Small intestine (tissue), 7 donors: ENCODE measurements around the gene SYT12. TPM values are rescaled to one million over a fixed set of nuclear protein-coding genes. Genes with fewer than 3 reads are reported as not detected.
A peak's percentile ranks its signal among the peaks of the same experiment; 100 is the strongest.

Experiments used
- DNase-seq, 2 donors: peaks; one replicate each; pipeline versions ENCODE4 v3.0.0 to v3.0.0-alpha.2; 2013
- FAIRE-seq: peaks from 2 replicates; lab custom pipeline; 2012; peaks lifted over from hg19 to GRCh38; lab: Jason Lieb, UNC
- H3K27ac ChIP-seq, 3 donors: one replicate each; pipeline ENCODE4 v1.5.1; 2013; ENCODE audit warnings: low read length in 2 of 3, mild to moderate bottlenecking in 2 of 3, control low read depth in 1 of 3, inconsistent platforms in 1 of 3, low read depth in 1 of 3, moderate library complexity in 1 of 3
- H3K27me3 ChIP-seq, 3 donors: one replicate each; pipeline ENCODE4 v1.6.1; 2013; ENCODE audit warnings: low read length in 3 of 3, inconsistent platforms in 1 of 3; ENCODE audit not compliant: control insufficient read depth in 3 of 3, insufficient read depth in 3 of 3
- H3K36me3 ChIP-seq, 3 donors: one replicate each; pipeline ENCODE4 v1.6.1; 2013; ENCODE audit warnings: low read length in 3 of 3, inconsistent platforms in 1 of 3, low read depth in 1 of 3, mild to moderate bottlenecking in 1 of 3, moderate library complexity in 1 of 3; ENCODE audit not compliant: control insufficient read depth in 3 of 3, insufficient read depth in 2 of 3
- H3K4me1 ChIP-seq, 3 donors: one replicate each; pipeline ENCODE4 v1.6.1; 2013; ENCODE audit warnings: low read length in 2 of 3, inconsistent platforms in 1 of 3, low read depth in 1 of 3, mild to moderate bottlenecking in 1 of 3, moderate library complexity in 1 of 3; ENCODE audit not compliant: control insufficient read depth in 3 of 3, insufficient read depth in 2 of 3
- H3K4me3 ChIP-seq, 3 donors: one replicate each; pipeline ENCODE4 v1.5.1; 2013; ENCODE audit warnings: low read length in 3 of 3, control low read depth in 1 of 3, inconsistent platforms in 1 of 3, low read depth in 1 of 3, mild to moderate bottlenecking in 1 of 3, moderate library complexity in 1 of 3
- H3K9me3 ChIP-seq, 2 donors: one replicate each; pipeline ENCODE4 v1.6.1; 2013; ENCODE audit warnings: low read depth in 1 of 2, low read length in 1 of 2; ENCODE audit not compliant: control insufficient read depth in 2 of 2, insufficient read depth in 1 of 2
- WGBS, 3 donors: extraction: QIAGEN DNeasy Blood & Tissue Kit; methylation state at CpG; one replicate each; pipeline ENCODE4 v1.1.7; 2013; 5-methylcytosine and 5-hydroxymethylcytosine counted together
- polyA plus RNA-seq, 4 donors: library from polyadenylated mRNA; stranded (reverse) in 3 of 4; unstranded in 1 of 4; fragments of 200-250 nt in 3 of 4; fragments of 120-200 nt in 1 of 4; gene quantifications; one replicate each; pipeline versions ENCODE4 v1.2.1 to v1.2.3, GENCODE V29; 2013
- donor health status: healthy with polysubstance abuse.
- donor health status: control.
- donor health status: control.
- donor health status: Bipolar disorder and iron deficiency.
- donor health status: healthy.

The SYT12 gene
- polyA plus RNA-seq, 4 donors = 0.01 to 3.1 (median 0.25) TPM

DNA sequence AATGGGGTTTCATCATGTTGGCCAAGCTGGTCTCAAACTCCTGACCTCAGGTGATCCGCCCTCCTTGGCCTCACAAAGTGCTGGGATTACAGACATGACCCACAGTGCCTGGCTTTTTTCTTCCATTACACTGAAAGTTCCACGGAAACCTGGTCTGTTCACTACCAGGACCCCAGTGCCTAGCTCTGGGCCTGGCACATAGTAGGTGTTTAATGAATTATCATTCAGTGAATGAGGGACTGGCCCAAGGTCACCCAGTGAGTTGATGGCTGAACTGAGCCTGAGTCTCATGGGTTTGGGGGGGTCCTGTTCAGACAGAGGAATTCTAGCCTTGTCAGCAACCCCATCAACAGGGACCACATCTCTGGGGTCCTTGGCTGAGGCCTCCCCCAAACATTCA lies 44.7 kb upstream of the SYT12 start:
- Histone ChIP-seq H3K36me3 (peaks cover 0 to 17% (median 0%) of the 10 kb centered on the region in 3 donors), H3K27me3 (no peaks in the 10 kb centered on the region), H3K4me3 (no peak overlapping the region), H3K9me3 (peaks cover 0 to 27% of the 10 kb centered on the region in 2 donors), H3K4me1 (peaks cover 0 to 16% (median 3%) of the 10 kb centered on the region in 3 donors), H3K27ac (no peak overlapping the region)
- FAIRE-seq (no peak), DNase-seq (no peak)
- 83 to 96% (median 95%) methylated on average over 2 of the region's 2 CpGs for WGBS, 3 donors

DNA sequence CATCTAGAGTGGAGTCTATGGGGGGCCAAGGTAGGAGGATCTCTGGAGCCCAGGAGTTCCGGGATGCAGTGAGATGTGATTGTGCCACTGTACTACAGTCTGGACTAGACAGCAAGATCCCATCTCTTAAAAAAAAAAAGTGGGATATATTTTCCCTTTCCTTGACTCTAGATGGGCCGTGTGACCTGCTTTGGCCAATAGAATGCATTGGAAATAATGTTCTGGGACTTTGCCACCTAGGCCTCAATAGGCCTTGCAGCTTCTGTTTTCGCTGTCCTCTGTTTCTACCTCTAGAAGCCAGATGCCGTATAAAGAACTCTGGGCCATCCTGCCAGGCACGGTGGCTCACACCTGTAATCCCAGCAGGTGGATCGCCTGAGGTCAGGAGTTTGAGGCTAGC lies 44.2 kb upstream of the SYT12 start:
- H3K9me3 ChIP-seq = peaks cover 0 to 30% of the 10 kb centered on the region in 2 donors
- H3K4me1 ChIP-seq = peaks cover 0 to 16% (median 3%) of the 10 kb centered on the region in 3 donors
- 94 to 96% (median 96%) methylated on average over 6 of the region's 6 CpGs for WGBS, 3 donors
- H3K4me3 ChIP-seq = no peak overlapping the region
- H3K36me3 ChIP-seq = peaks cover 0 to 17% (median 0%) of the 10 kb centered on the region in 3 donors
- DNase-seq (no peak), FAIRE-seq (no peak)
- no peak overlapping the region for H3K27ac ChIP-seq
- H3K27me3 ChIP-seq = no peaks in the 10 kb centered on the region

DNA sequence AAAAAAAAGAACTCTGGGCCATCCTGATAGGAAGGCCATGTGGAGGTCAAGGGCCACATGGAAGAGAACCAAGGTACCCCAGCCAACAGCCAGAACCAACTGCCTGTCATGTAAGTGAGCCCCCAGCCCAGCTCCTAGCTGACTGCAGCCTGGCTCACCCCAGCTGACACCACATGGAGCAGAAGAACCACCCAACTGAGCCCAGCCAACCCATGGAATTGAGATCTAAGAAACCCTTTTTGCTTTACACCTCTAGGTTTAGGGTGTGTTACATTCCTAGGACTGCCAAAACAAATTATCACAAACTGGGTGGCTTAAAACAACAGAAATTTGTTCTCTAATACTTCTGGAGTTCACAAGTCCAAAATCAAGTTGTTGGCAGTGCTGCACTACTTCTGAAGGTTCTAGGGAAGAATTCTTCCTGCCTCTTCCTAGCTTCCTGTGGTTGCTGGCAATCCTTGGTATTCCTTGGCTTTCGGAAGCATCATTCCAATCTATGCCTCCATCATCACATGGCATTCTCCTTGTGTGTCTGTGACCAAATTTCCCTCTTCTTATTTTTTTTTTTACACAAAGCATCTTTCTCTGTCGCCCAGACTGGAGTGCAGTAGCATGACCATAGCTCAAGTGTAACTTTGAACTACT lies 43.5 kb upstream of the SYT12 start:
- H3K36me3 ChIP-seq = peaks cover 0 to 17% (median 0%) of the 10 kb centered on the region in 3 donors
- FAIRE-seq (no peak), DNase-seq (no peak)
- no peaks in the 10 kb centered on the region for H3K27me3 ChIP-seq
- 92 to 94% (median 93%) methylated on average over 2 of the region's 2 CpGs for WGBS, 3 donors
- peaks cover 0 to 9% (median 3%) of the 10 kb centered on the region in 3 donors for H3K4me1 ChIP-seq
- H3K27ac ChIP-seq = no peak overlapping the region
- no peak overlapping the region for H3K4me3 ChIP-seq
- H3K9me3 ChIP-seq = peaks cover 0 to 30% of the 10 kb centered on the region in 2 donors

DNA sequence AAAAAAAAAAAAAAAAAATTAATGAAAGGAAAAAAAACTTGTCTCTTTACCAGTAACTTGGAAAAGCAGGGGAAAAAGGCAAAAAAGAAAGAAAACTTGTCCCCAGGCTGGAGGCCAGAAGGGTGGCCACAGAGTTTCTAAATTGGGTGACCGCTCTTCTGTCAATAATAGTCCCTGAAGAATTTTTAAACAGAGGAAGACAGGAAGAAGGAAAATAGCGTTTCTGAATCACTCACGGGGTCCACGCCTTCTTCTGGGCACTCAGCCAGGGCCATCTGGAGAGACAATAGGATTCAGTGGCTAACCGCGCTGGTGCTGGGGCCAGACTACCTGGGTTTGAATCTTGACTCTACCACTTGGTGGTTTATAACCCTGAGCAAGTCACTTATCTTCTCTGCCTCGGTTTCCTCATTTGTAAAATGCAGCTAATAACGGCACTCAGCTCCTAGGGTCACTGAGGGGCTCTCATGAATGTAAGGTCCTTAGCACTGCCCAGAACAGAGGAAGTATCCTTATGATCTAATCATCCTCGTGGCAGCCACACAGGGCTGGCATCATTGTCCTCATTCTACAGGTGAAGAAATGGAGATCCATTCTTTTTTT lies 40.9 kb upstream of the SYT12 start:
- peaks cover 0 to 7% (median 0%) of the 10 kb centered on the region in 3 donors for H3K36me3 ChIP-seq
- FAIRE-seq = no peak

DNA sequence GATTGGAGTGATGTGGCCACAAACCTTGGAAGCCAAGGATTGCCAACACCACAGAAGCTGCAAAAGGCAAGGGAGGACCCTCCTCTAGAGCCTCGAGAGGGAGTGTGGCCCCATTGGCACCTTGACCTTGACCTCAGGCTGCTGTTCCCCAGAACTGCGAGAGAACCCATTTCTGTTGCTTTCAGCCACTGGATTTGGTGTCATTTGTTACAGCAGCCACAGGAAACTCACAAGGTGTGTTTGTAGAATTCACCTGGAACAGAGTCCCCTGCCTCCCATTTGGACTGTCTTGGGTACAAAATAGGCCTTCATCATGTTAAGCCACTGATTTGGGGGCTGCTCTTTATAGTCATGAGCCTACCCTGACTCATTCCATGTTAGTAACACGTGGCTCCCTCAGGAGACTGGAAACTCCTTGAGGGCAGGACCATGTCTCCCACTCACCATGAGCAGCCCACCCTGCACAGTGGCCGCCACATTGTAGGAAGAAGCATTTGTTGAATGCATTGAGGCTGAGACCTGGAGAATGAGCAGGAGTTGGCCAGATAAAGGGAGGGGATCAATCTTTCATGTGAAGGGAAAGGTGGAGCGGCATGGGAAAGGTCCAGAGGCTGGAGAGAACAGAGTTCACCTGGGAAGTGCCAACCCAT lies 39.5 kb upstream of the SYT12 start:
- DNase-seq (no peak), FAIRE-seq (no peak)
- no peak overlapping the region for H3K4me3 ChIP-seq
- H3K36me3 ChIP-seq = no peaks in the 10 kb centered on the region
- peak overlapping the region in 1 of 3 donors; percentile 22 for H3K27ac ChIP-seq
- WGBS, 3 donors = 76 to 86% (median 82%) methylated on average over 5 of the region's 5 CpGs
- peaks cover 0 to 17% of the 10 kb centered on the region in 2 donors for H3K9me3 ChIP-seq
- no peaks in the 10 kb centered on the region for H3K27me3 ChIP-seq
- H3K4me1 ChIP-seq = peaks cover 0 to 3% (median 0%) of the 10 kb centered on the region in 3 donors

More for the DNA sequence above, 40.9 kb upstream of the SYT12 start:
- H3K4me3 ChIP-seq = no peak overlapping the region
- no peaks in the 10 kb centered on the region for H3K27me3 ChIP-seq
- no peak overlapping the region for H3K27ac ChIP-seq
- peaks cover 0 to 28% of the 10 kb centered on the region in 2 donors for H3K9me3 ChIP-seq
- peak; percentile 65 to 75 for DNase-seq
- 5 to 12% (median 9%) methylated on average over 9 of the region's 9 CpGs for WGBS, 3 donors
- peaks cover 0 to 3% (median 0%) of the 10 kb centered on the region in 3 donors for H3K4me1 ChIP-seq

DNA sequence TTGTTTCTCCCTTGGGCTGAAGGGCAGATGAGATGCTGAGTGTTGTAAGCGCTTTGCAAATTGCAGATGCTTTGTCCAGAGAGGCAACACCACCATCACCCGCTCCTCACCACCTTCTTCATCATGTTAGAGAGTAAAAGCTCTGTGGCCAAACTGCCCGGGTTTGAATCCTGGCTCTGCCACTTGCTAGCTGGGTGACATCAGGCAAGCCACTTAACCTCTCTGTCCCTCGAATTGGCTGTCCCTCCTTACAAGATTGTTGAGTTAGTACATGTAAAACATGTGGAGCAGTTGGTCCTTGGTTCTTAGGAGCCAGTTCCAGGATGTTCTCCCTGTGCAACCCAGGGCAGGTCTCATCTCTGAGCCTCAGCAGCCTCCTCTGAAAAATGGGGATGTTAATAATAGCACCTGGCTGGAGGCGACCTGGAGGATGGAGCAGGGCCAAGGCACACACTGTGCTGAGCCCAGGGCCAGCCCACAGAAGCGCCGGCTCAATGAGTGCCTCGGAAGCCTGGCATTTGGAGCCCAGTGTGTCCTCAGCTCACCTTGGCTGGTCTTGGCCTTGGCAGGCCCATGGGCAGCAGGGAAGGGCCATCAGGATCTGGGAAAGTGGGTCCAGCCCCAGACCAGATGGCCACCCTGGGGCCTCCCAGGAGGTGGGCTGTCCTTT lies 37.3 kb upstream of the SYT12 start:
- 80 to 84% (median 84%) methylated on average over 8 of the region's 8 CpGs for WGBS, 3 donors
- FAIRE-seq (no peak), DNase-seq (no peak)
- H3K4me3 ChIP-seq = no peak overlapping the region
- H3K27me3 ChIP-seq = no peaks in the 10 kb centered on the region
- peaks cover 0 to 3% (median 0%) of the 10 kb centered on the region in 3 donors for H3K4me1 ChIP-seq
- H3K9me3 ChIP-seq = peaks cover 0 to 2% of the 10 kb centered on the region in 2 donors
- no peak overlapping the region for H3K27ac ChIP-seq
- H3K36me3 ChIP-seq = no peaks in the 10 kb centered on the region

DNA sequence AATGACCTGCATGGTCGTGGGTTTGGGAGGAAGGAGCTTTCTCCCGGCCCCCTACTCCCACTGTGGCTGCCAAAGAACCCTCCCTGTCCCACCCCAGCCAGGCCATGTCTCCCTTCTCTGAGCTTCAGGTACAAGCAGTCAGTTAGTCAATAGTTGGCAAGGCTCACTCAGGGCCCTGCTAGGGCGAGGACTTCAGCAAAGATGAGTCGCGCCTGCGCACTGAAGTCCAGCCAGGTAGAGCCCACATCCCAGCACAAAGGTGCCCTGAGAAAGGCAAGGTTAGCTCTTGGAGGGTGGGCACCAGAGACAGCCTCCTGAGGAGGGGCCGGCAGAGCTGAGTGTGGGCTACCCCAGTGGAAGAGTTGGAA lies 36.8 kb upstream of the SYT12 start:
- H3K4me3 ChIP-seq = no peak overlapping the region
- no peaks in the 10 kb centered on the region for H3K27me3 ChIP-seq
- FAIRE-seq (no peak), DNase-seq (no peak)
- H3K9me3 ChIP-seq = peaks cover 0 to 2% of the 10 kb centered on the region in 2 donors
- no peaks in the 10 kb centered on the region for H3K36me3 ChIP-seq
- WGBS, 3 donors = 80 to 86% (median 83%) methylated on average over 7 of the region's 7 CpGs
- no peak overlapping the region for H3K27ac ChIP-seq
- peaks cover 0 to 3% (median 0%) of the 10 kb centered on the region in 3 donors for H3K4me1 ChIP-seq

DNA sequence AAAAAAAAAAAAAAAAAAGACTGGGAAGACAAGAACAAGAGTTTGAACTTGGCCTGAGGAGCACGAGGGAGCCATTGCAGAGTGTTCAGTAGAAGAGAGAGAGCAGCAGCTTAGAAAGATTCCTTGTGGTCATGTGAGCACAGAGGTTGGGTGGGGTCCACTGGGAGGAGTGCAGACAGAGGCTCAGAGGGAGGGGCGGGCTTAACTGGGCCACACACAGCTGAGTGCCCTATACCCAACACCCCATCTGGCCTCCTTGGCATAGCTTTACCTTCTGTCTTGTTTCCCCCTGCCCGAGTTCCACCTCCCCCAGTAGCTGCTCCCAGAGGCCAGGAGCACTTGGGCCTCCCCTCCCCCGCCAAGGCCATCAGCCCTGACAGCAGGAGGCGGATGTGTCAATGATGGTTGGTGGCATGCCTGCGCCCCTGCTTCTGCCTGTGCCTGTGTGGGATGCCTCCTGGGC lies 35.7 kb upstream of the SYT12 start:
- FAIRE-seq (no peak), DNase-seq (no peak)
- peaks cover 0 to 1% (median 0%) of the 10 kb centered on the region in 3 donors for H3K4me1 ChIP-seq
- no peak overlapping the region for H3K4me3 ChIP-seq
- no peaks in the 10 kb centered on the region for H3K36me3 ChIP-seq
- H3K27me3 ChIP-seq = no peaks in the 10 kb centered on the region
- H3K27ac ChIP-seq = no peak overlapping the region
- WGBS, 3 donors = 75 to 85% (median 75%) methylated on average over 5 to 6 of the region's 6 CpGs
- H3K9me3 ChIP-seq = peaks cover 0 to 2% of the 10 kb centered on the region in 2 donors
